HepG2 (cell line): Measurements from ENCODE around the gene PPA1.

Experiments used
- ARNTL ChIP-seq: sonication (generic); formaldehyde crosslinking; IDR thresholded peaks from 2 replicates; pipeline ENCODE4 v1.4.0; 2020; ENCODE audit warnings: mild to moderate bottlenecking, missing genetic modification reagents
- CTCF ChIP-seq: sonication (generic); formaldehyde crosslinking; IDR thresholded peaks from 2 replicates; pipeline ENCODE4 v1.5.0; 2020; ENCODE audit warnings: mild to moderate bottlenecking, missing genetic modification reagents, moderate library complexity
- ELF4 ChIP-seq: sonication (generic); formaldehyde crosslinking; IDR thresholded peaks from 2 replicates; pipeline ENCODE4 v1.5.0; 2020; ENCODE audit warnings: missing genetic modification reagents, mild to moderate bottlenecking, moderate library complexity, borderline replicate concordance
- JUND ChIP-seq: sonication (generic); formaldehyde crosslinking; IDR thresholded peaks from 2 replicates; pipeline ENCODE4 v1.8.0; 2022; ENCODE audit warnings: mild to moderate bottlenecking, missing genetic modification reagents
- TAF1 ChIP-seq: sonication (generic); formaldehyde crosslinking; IDR thresholded peaks from 2 replicates; pipeline ENCODE4 v1.4.0; 2020; ENCODE audit warnings: missing genetic modification reagents
- ZBTB10 ChIP-seq: sonication (generic); formaldehyde crosslinking; IDR thresholded peaks from 2 replicates; pipeline ENCODE4 v1.4.0; 2020; ENCODE audit warnings: missing genetic modification reagents, borderline replicate concordance
- ZKSCAN1 ChIP-seq: fragments of 150-350 bp; IDR thresholded peaks from 2 replicates; pipeline ENCODE4 v1.6.1; 2014; ENCODE audit warnings: low read length
- ZNF274 ChIP-seq: sonication (generic); formaldehyde crosslinking; IDR thresholded peaks from 2 replicates; pipeline ENCODE4 v1.5.1; 2020; ENCODE audit warnings: mild to moderate bottlenecking, missing genetic modification reagents
- ZNF749 ChIP-seq: sonication (generic); formaldehyde crosslinking; IDR thresholded peaks from 2 replicates; pipeline ENCODE4 v1.8.0; 2022; ENCODE audit warnings: mild to moderate bottlenecking, missing genetic modification reagents, moderate library complexity, borderline replicate concordance
- TF ChIP-seq, protein P1 (sequence below): sonication (generic); formaldehyde crosslinking; IDR thresholded peaks from 2 replicates; pipeline ENCODE4 v1.8.1; 2022; ENCODE audit warnings: mild to moderate bottlenecking, missing genetic modification reagents
- TF ChIP-seq, protein P2 (sequence below): sonication (generic); formaldehyde crosslinking; IDR thresholded peaks from 2 replicates; pipeline ENCODE4 v1.4.0; 2020; ENCODE audit warnings: missing genetic modification reagents
- TF ChIP-seq, protein P3 (sequence below), 2 experiments: fragments of 450-650 bp in 1 of 2; sonication (generic) in 1 of 2; formaldehyde crosslinking; IDR thresholded peaks; 2 replicates each; pipeline versions ENCODE4 v1.5.0 to v1.8.0; 2020 to 2022; ENCODE audit warnings: mild to moderate bottlenecking in 1 of 2, missing genetic modification reagents in 1 of 2

GRCh38 chr10:70232155-70232858 lies 922 bp downstream of the PPA1 start:
- TF ChIP-seq ELF4 (CRISPR knock-in tag) (no peak), ZNF274 (CRISPR knock-in tag) (no peak), CTCF (CRISPR knock-in tag) (no peak), ARNTL (CRISPR knock-in tag) (no peak), ZNF749 (CRISPR knock-in tag) (no peak), ZKSCAN1 (no peak), ZBTB10 (CRISPR knock-in tag) (no peak), TAF1 (CRISPR knock-in tag) (no peak), JUND (CRISPR knock-in tag) (peak; percentile 68)
- TF ChIP-seq, protein P1, sequence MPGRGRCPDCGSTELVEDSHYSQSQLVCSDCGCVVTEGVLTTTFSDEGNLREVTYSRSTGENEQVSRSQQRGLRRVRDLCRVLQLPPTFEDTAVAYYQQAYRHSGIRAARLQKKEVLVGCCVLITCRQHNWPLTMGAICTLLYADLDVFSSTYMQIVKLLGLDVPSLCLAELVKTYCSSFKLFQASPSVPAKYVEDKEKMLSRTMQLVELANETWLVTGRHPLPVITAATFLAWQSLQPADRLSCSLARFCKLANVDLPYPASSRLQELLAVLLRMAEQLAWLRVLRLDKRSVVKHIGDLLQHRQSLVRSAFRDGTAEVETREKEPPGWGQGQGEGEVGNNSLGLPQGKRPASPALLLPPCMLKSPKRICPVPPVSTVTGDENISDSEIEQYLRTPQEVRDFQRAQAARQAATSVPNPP (CRISPR knock-in tag): no peak
- TF ChIP-seq, protein P2, sequence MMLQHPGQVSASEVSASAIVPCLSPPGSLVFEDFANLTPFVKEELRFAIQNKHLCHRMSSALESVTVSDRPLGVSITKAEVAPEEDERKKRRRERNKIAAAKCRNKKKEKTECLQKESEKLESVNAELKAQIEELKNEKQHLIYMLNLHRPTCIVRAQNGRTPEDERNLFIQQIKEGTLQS (CRISPR knock-in tag): peak; percentile 63; the same call in 1 of the 2 replicates
- TF ChIP-seq, protein P3, sequence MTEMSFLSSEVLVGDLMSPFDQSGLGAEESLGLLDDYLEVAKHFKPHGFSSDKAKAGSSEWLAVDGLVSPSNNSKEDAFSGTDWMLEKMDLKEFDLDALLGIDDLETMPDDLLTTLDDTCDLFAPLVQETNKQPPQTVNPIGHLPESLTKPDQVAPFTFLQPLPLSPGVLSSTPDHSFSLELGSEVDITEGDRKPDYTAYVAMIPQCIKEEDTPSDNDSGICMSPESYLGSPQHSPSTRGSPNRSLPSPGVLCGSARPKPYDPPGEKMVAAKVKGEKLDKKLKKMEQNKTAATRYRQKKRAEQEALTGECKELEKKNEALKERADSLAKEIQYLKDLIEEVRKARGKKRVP (CRISPR knock-in tag; IDR thresholded peaks at IDR 0.05): 0 out of 4 replicates have a peak, but pooled peaks of 1 of the 2 experiments have one; percentile 31
